ENCODE results near the gene RSBN1L. TPM values are rescaled to one million over a fixed set of nuclear protein-coding genes. Genes with fewer than 3 reads are reported as not detected.

The RSBN1L gene
- total and polyA plus RNA-seq, 4 experiments from 2014 or later: 6.3 to 51.0 (median 26.3) TPM

GRCh38 chr7:77727527-77727926 lies 31.3 kb downstream of the RSBN1L start:
- Mint-ChIP-seq H3K36me3 (peaks cover 0 to 4% of the 10 kb centered on the region in 2 donors), H3K4me3 (peak overlapping the region in 7 of 8 donors; percentile 19 to 63 (median 45)), H3K4me1 (peaks cover 35 to 58% (median 43%) of the 10 kb centered on the region in 4 donors), H3K9me3 (no peaks in the 10 kb centered on the region), H3K27me3 (no peaks in the 10 kb centered on the region), H3K27ac (peak overlapping the region; percentile 14 to 92 (median 65))
- ChIA-PET POLR2A (ENCODE audit: partially characterized antibody) (interaction anchor here (0.7 to 1.0 kb wide), 2 partner anchors 31 to 42 kb away, joined by 3 to 6 read pairs; partner anchors contain the start of gene RSBN1L), CTCF (ENCODE audit: partially characterized antibody) (interaction anchor here (1.7 kb wide), 1 partner anchor 76 kb away, joined by 5 read pairs; no protein-coding TSS in a partner anchor)
- no peak overlapping the region for H3K27ac ChIP-seq (ENCODE audit: low read depth, low read length)
- no peaks in the 10 kb centered on the region for H3K27me3 ChIP-seq (ENCODE audit: insufficient read depth, low read length)
- DNase-seq: no peak
- peaks cover 50% of the 10 kb centered on the region for H3K4me1 ChIP-seq (ENCODE audit: insufficient read depth, low read length)
- no peaks in the 10 kb centered on the region for H3K9me3 ChIP-seq (ENCODE audit: control insufficient read depth in 1 of 2, low read length in 2 of 2)
- intact Hi-C loops (cut with micrococcal nuclease): no loop called here
- H3K36me3 ChIP-seq (ENCODE audit: insufficient read depth, low read length): no peaks in the 10 kb centered on the region
- no peak overlapping the region for H3K4me3 ChIP-seq (ENCODE audit: low read length in 2 of 2)

DNA sequence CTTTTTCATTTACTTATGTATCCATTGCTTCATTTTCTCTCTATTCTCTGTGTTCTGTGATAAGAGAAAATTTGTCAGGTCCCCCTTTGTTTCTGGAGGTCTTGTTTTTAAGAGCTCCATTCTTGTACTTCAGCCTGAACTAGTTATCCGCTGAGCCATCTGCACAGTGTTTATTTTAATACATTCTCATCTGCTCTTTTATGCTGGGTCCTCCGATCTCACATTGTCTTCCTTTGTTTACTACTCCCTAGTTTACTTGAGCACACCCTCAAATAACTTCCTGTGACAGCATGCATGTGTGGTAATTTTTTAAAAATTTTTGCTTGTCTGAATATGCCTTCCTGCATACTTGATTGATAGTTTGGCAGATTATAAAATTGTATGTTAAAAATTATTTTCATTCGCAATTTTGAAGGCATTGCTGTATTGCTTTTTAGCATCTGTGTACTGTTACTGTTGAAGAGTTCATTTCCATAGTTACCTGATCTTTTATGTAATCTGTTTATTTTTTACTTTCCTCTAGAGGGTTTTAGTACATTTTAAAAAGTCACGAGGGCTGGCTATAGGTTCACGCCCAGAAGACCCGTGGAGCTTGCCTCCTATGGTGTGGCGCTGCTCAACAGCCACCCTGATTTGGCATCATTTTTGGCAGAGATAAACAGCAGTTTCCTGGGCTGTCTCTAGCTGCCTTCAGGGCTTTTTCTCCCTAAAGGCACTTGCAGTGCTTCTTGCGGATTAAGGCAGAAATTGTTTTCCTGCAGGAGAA lies 31.9 kb downstream of the RSBN1L start:
- peak; percentile 6 to 43 (median 33) for DNase-seq
- intact Hi-C loops (cut with micrococcal nuclease): no loop called here

DNA sequence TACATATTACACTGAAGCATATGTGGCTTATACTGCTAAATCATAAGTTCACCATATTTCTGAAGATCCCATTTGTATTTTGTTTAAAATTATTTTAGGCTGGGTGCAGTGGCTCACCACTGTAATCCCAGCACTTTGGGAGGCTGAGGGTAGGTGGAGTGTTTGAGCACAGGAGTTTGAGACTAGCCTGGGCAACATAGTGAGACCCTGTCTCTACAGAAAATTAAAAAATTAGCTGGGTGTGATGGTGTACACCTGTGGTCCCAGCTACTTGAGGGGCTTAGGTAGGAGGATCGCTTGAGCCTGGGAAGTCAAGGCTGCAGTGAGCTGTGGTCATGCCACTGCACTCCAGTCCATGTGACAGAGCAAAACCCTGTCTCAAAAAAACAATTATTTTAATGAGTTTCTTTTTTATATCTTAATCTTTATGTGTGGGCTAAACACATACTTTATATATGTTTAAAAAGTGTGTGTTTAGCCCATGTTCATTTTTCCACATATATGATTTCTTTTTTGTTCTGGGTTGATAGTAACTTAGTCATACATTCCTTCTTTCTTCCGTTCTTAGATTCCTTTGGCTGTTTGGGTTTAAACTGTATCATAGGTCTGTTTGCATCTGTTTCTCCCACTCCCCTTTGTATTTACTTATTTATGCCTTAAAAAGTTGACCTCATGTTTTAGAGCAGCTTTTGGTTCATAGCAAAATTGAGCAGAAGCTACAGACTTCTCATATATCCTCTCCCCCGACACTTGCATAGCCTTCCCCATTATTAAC lies 33.5 kb downstream of the RSBN1L start:
- peaks cover 0 to 3% of the 10 kb centered on the region in 2 donors for H3K36me3 Mint-ChIP-seq
- Histone ChIP-seq H3K4me1 (ENCODE audit: insufficient read depth, low read length) (peaks cover 68% of the 10 kb centered on the region), H3K27me3 (ENCODE audit: insufficient read depth, low read length) (no peaks in the 10 kb centered on the region), H3K36me3 (ENCODE audit: insufficient read depth, low read length) (no peaks in the 10 kb centered on the region), H3K27ac (ENCODE audit: low read depth, low read length) (no peak overlapping the region), H3K4me3 (ENCODE audit: low read length in 2 of 2) (no peak overlapping the region), H3K9me3 (ENCODE audit: control insufficient read depth in 1 of 2, low read length in 2 of 2) (no peaks in the 10 kb centered on the region)
- peak overlapping the region in 3 of 8 donors; percentile 37 to 45 (median 43) for H3K4me3 Mint-ChIP-seq
- no peaks in the 10 kb centered on the region for H3K9me3 Mint-ChIP-seq
- H3K27ac Mint-ChIP-seq: peak overlapping the region in 6 of 7 donors; percentile 34 to 84 (median 71)
- H3K4me1 Mint-ChIP-seq: peaks cover 37 to 69% (median 53%) of the 10 kb centered on the region in 4 donors
- H3K27me3 Mint-ChIP-seq: no peaks in the 10 kb centered on the region
- DNase-seq: no peak
- intact Hi-C loops (cut with micrococcal nuclease): no loop called here
- CTCF ChIA-PET (ENCODE audit: partially characterized antibody): interaction anchor here (0.6 to 1.1 kb wide), 2 partner anchors 10 to 50 kb away, joined by 3 read pairs; no protein-coding TSS in a partner anchor
- POLR2A ChIA-PET (ENCODE audit: partially characterized antibody): no interaction called here

More for the DNA sequence above, 31.9 kb downstream of the RSBN1L start:
- Mint-ChIP-seq H3K27me3 (no peaks in the 10 kb centered on the region), H3K36me3 (peaks cover 0 to 4% of the 10 kb centered on the region in 2 donors), H3K4me1 (peaks cover 36 to 63% (median 48%) of the 10 kb centered on the region in 4 donors), H3K9me3 (no peaks in the 10 kb centered on the region), H3K4me3 (peak overlapping the region in 7 of 8 donors; percentile 19 to 63 (median 45)), H3K27ac (peak overlapping the region; percentile 34 to 92 (median 65))
- POLR2A ChIA-PET (ENCODE audit: partially characterized antibody): interaction anchor here (0.7 to 1.1 kb wide), 4 partner anchors 9 to 42 kb away, joined by 3 to 6 read pairs (median 4); partner anchors contain the start of gene RSBN1L
- H3K4me1 ChIP-seq (ENCODE audit: insufficient read depth, low read length): peaks cover 56% of the 10 kb centered on the region
- CTCF ChIA-PET (ENCODE audit: partially characterized antibody): interaction anchor here (0.8 to 1.7 kb wide), 2 partner anchors 51 to 77 kb away, joined by 3 to 5 read pairs; no protein-coding TSS in a partner anchor
- H3K9me3 ChIP-seq (ENCODE audit: control insufficient read depth in 1 of 2, low read length in 2 of 2): no peaks in the 10 kb centered on the region
- H3K36me3 ChIP-seq (ENCODE audit: insufficient read depth, low read length): no peaks in the 10 kb centered on the region
- H3K27ac ChIP-seq (ENCODE audit: low read depth, low read length): no peak overlapping the region
- H3K4me3 ChIP-seq (ENCODE audit: low read length in 2 of 2): no peak overlapping the region
- H3K27me3 ChIP-seq (ENCODE audit: insufficient read depth, low read length): no peaks in the 10 kb centered on the region

GRCh38 chr7:77731716-77732115 lies 35.5 kb downstream of the RSBN1L start:
- Histone ChIP-seq H3K9me3 (ENCODE audit: control insufficient read depth in 1 of 2, low read length in 2 of 2) (no peaks in the 10 kb centered on the region), H3K27me3 (ENCODE audit: insufficient read depth, low read length) (no peaks in the 10 kb centered on the region), H3K36me3 (ENCODE audit: insufficient read depth, low read length) (no peaks in the 10 kb centered on the region), H3K27ac (ENCODE audit: low read depth, low read length) (no peak overlapping the region), H3K4me1 (ENCODE audit: insufficient read depth, low read length) (peaks cover 70% of the 10 kb centered on the region), H3K4me3 (ENCODE audit: low read length in 2 of 2) (no peak overlapping the region)
- no peak for DNase-seq
- ChIA-PET CTCF (ENCODE audit: partially characterized antibody) (no interaction called here), POLR2A (ENCODE audit: partially characterized antibody) (interaction anchor here (0.8 kb wide), 1 partner anchor 36 kb away, joined by 3 read pairs; the partner anchor contains the start of gene RSBN1L)
- intact Hi-C loops (cut with micrococcal nuclease): no loop called here
- no peak overlapping the region for H3K4me3 Mint-ChIP-seq
- H3K27me3 Mint-ChIP-seq: no peaks in the 10 kb centered on the region
- peaks cover 4 to 5% of the 10 kb centered on the region in 2 donors for H3K36me3 Mint-ChIP-seq
- no peaks in the 10 kb centered on the region for H3K9me3 Mint-ChIP-seq
- peaks cover 41 to 70% (median 55%) of the 10 kb centered on the region in 4 donors for H3K4me1 Mint-ChIP-seq
- H3K27ac Mint-ChIP-seq: peak overlapping the region in 3 of 7 donors; percentile 37 to 68 (median 54)

- CTCF ChIA-PET (ENCODE audit: partially characterized antibody): interaction anchor here (1.3 kb wide), 1 partner anchor 83 kb away, joined by 4 read pairs; no protein-coding TSS in a partner anchor
- Histone ChIP-seq H3K9me3 (ENCODE audit: control insufficient read depth in 1 of 2, low read length in 2 of 2) (no peaks in the 10 kb centered on the region), H3K36me3 (ENCODE audit: insufficient read depth, low read length) (no peaks in the 10 kb centered on the region), H3K4me3 (ENCODE audit: low read length in 2 of 2) (no peak overlapping the region), H3K27me3 (ENCODE audit: insufficient read depth, low read length) (no peaks in the 10 kb centered on the region), H3K4me1 (ENCODE audit: insufficient read depth, low read length) (peaks cover 40% of the 10 kb centered on the region), H3K27ac (ENCODE audit: low read depth, low read length) (no peak overlapping the region)
- no peak overlapping the region for H3K4me3 Mint-ChIP-seq
- intact Hi-C loops (cut with micrococcal nuclease): no loop called here
- POLR2A ChIA-PET (ENCODE audit: partially characterized antibody): no interaction called here
- peaks cover 19 to 26% of the 10 kb centered on the region in 2 donors for H3K36me3 Mint-ChIP-seq
- no peak for DNase-seq
- H3K4me1 Mint-ChIP-seq: peaks cover 25 to 48% (median 35%) of the 10 kb centered on the region in 4 donors
- no peak overlapping the region for H3K27ac Mint-ChIP-seq
- no peaks in the 10 kb centered on the region for H3K9me3 Mint-ChIP-seq
- no peaks in the 10 kb centered on the region for H3K27me3 Mint-ChIP-seq
Measured at GRCh38 chr7:77734659-77735421, 38.6 kb downstream of the RSBN1L start.

GRCh38 chr7:77735457-77735856 lies 39.2 kb downstream of the RSBN1L start:
- H3K4me3 ChIP-seq (ENCODE audit: low read length in 2 of 2): no peak overlapping the region
- no peaks in the 10 kb centered on the region for H3K9me3 ChIP-seq (ENCODE audit: control insufficient read depth in 1 of 2, low read length in 2 of 2)
- CTCF ChIA-PET (ENCODE audit: partially characterized antibody): no interaction called here
- intact Hi-C loops (cut with micrococcal nuclease): no loop called here
- H3K36me3 Mint-ChIP-seq: peaks cover 19 to 31% of the 10 kb centered on the region in 2 donors
- no peaks in the 10 kb centered on the region for H3K9me3 Mint-ChIP-seq
- H3K27ac ChIP-seq (ENCODE audit: low read depth, low read length): no peak overlapping the region
- DNase-seq: no peak
- H3K4me1 Mint-ChIP-seq: peaks cover 21 to 41% (median 29%) of the 10 kb centered on the region in 4 donors
- H3K4me1 ChIP-seq (ENCODE audit: insufficient read depth, low read length): peaks cover 34% of the 10 kb centered on the region
- no peaks in the 10 kb centered on the region for H3K27me3 ChIP-seq (ENCODE audit: insufficient read depth, low read length)
- no peaks in the 10 kb centered on the region for H3K36me3 ChIP-seq (ENCODE audit: insufficient read depth, low read length)
- peak overlapping the region in 1 of 8 donors; percentile 9 for H3K4me3 Mint-ChIP-seq
- peak overlapping the region in 5 of 7 donors; percentile 7 to 76 (median 31) for H3K27ac Mint-ChIP-seq
- no peaks in the 10 kb centered on the region for H3K27me3 Mint-ChIP-seq
- POLR2A ChIA-PET (ENCODE audit: partially characterized antibody): no interaction called here

Measured in CD4-positive, alpha-beta memory T cell (primary cell).